Daoy (cell line): Measurements from ENCODE around the gene ACSS2. TPM values are rescaled to one million over a fixed set of nuclear protein-coding genes. Genes with fewer than 3 reads are reported as not detected.
"Not testable (repeated sequence)": the region's sequence is repeated elsewhere in the genome, so short reads cannot be mapped to it uniquely, and the experiment has no call there.

Source experiments
- DNase-seq: peaks from one replicate; pipeline ENCODE4 v3.0.0-alpha.2; 2015; ENCODE audit warnings: low read depth
- total RNA-seq: library from RNA; depleted of rRNA; stranded (reverse); fragments of >200 nt; shearing (Covaris generic); gene quantifications from 2 replicates; pipeline ENCODE4 v1.2.3, GENCODE V29; 2014

Gene ACSS2
- total RNA-seq, 1 experiment from 2014 or later = 11.7 TPM

- DNase-seq = no peak
These were observed 2.8 kb upstream of the ACSS2 start for GRCh38 chr20:34873583-34874093.

DNA sequence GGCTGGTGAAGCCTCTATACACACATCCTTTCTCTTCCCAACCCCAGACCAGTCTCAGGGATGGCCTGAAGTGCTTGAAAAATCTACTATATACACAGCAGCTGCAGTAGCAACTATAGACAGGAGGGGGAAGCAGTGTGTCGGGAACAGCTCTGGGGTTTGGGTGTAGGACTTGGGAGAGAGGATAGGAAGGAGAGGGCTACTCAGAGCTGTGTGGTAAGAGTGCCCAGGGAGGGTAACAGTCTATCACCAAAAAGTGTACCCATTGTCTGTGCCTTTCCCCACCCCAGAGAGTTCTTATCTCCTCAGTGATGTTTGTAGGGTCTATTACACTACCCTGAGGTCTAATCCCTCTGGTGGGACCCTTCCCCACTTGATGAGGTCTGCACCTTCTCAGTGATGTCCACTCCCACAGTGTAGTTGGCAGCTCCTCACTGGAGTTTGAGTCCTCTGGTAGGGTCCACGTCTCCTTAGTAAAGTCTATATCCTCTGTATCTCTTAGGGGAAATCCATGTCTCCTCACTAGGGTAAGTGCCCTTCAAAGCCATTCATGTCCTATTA, 2.2 kb upstream of the ACSS2 start:
- peak; percentile 77 for DNase-seq

DNA sequence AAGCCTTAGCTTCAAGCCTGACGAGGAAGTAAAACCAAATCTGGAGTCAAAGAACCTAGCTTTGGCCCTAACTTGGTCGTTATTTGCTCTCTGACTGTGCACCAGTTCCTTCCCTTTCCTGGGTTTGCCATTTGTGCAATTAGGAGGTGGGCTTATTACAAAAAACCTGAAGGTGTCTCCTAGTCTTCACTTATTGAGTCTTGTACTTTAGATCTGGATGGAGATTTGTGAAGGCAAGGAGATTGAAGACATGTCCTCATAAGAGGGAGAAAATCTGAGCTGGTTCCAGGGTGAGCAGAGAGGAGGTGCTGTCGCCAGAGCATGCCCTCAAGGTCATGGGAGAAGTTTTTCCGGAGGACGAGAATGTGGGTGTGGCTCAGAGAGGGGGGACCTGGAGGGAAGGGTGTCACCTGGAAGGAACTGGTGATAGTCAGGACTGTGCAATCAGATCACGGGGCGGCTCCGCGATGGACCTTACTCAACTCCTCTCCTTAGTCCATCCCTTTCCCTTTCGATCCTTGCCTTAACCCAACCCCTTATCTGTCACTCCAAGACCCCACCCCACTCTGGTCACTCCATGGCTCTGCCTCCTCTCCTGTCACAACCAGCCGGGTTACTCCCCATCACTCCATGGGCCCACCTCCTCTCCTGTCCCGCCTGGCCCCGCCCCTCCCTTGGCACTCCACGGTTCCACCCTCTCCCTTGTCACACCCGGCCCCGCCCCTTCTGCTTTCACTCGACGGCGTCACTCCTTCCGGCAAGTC, 588 bp upstream of the ACSS2 start:
- peak; percentile 98 for DNase-seq

DNA sequence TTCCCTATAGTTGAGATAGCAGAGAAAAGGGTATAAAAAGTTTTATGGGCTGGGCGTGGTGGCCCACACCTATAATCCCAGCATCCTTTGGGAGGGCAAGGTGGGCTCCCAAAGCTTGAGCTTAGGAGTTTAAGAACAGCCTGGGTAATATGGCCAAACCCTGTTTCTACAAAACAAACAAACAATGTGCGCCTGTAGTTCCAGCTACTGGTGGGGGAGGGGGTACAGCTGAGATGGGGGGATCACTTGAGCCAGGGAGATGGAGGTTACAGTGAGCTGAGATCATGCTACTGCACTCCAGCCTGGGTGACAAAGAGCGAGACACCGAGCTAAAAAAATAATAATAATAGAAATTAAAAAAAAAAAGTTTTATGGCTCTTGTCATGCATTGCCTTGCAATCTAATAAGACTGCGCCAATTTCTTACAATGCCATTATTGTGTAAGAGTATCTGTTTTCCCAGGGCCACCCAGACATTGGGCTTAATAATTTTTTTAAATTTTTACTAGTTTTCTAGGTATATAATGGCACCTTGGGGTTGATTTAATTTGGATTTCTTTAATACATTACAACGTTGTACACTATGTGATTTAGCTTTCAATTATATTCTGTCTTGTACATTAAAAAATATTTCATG, 3.9 kb downstream of the ACSS2 start:
- DNase-seq = no peak

GRCh38 chr20:34880971-34881370, 4.6 kb downstream of the ACSS2 start:
- DNase-seq = not testable (repeated sequence)

DNA sequence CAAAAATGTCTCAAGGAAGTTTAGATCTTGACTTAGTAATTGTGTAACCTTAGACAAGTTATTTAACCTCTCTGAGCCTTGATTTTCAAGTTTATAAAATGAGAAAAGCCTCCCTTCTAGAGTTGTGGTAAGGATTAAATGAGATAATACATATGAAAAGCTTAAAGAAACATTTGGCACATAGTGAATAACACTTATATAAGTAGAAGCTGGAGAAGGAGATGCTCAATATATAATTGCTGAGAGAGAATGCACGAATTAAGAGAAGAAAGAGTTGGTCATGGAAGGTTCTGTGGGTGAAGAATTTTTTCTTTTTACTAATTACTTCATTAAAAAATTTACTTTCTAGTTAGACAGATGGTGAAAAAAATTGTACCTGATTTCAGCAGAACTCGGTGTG, 5.3 kb downstream of the ACSS2 start:
- DNase-seq = no peak

GRCh38 chr20:34883087-34883688, 6.8 kb downstream of the ACSS2 start:
- no peak for DNase-seq

DNA sequence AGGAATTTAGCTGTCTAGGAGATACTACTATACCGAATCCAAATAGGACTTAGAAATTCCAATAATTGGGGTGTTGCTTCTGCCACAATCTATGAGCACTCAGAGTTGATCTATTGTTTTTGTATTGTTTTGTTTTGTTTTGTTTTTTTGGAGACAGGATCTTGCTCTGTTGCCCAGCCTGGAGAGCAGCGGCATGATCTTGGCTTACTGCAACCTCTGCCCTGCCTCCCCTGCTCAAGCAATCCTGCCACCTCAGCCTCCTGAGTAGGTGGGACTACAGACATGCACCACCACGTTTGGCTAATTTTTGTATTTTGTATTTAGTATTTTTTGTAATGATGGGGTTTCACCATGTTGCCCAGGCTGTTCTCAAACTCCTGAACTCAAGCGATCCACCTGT, 7.4 kb downstream of the ACSS2 start:
- no peak for DNase-seq

DNA sequence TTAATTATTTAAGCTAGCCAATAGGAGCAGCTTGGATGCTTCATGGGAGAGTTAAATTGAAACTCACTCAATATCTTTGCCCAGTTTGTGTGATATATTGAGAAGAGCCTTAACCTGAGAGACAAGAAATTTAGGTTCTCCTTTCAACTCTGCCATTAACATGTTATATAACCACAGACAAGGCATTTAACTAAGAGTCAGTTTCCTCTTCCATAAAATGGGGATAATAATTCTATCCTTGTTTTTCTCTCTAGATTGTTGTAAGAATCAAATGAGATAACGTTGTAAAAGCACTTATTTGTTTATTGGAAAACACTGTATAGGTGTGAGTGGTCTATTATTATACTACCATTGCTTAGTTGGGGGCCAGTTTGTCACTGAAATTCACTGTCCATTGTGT, 7.8 kb downstream of the ACSS2 start:
- DNase-seq = no peak

- DNase-seq = no peak
These were observed 9.7 kb downstream of the ACSS2 start for GRCh38 chr20:34886122-34886521.

DNA sequence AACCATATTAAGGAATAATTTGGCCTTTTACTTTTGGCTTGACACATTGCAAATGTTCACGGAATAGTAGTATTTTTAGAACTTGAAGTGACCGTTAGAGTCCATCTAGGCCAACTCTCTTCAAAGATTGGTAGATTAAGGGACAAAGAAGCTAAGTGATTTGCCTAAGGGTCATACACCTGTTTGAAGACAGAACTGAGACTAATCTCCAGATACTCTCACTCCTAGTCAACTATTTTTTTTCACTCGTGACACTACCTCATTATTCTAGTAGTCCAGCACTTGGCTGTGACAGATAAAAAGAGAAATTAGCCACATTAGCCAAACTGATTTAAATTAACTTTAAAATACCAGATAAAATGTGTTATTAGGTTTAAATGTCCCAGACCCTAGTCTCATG, 10.6 kb downstream of the ACSS2 start:
- DNase-seq = no peak

- no peak for DNase-seq
These were observed 12.1 kb downstream of the ACSS2 start for GRCh38 chr20:34888468-34888867.

DNA sequence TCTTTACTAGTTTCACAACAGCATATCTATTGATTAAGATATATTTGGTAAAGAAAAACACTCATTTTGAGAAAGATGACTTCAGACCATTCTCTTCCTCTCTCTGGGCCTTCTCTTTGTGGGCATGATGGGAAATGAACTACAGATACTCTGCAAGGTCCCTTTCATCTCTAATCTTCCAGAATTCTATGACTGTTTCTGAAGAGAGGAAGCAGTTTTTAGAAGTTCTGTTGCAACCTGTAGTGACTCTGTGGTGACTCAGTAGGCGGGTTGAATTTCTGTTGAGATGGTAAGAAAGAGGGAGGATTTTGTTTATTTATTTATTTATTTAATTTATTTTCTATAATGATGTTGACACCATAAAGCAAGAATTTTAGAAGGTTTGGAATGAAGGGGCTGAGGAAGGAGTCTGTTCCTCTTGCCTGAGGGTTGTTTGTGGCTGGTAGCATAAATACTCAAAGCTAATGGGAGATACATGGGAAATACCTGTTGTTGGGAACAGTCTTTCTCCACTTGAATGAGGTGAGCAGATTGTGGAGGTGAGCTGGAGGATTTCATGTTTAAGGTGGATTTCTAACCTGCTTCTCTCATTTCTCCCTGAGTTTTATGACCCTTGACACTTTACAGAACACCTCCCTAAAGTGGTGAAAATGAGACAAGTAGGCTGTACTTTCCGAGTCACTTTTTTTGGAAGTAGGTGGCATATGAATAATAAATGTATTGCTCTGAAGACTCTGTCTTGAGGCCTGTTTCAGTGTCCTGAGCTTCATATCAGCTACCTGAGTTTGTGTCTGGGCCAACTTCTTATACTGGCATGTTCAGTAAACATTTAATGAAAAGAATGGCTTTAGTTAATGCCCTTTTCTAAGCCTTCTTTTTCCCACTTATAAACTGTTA, 15.0 kb downstream of the ACSS2 start:
- DNase-seq = peak; percentile 25

- DNase-seq = no peak
These were observed 16.3 kb downstream of the ACSS2 start for GRCh38 chr20:34892671-34893070.

- no peak for DNase-seq
These were observed 18.3 kb downstream of the ACSS2 start for GRCh38 chr20:34894723-34895122.

- no peak for DNase-seq
These were observed 19.1 kb downstream of the ACSS2 start for GRCh38 chr20:34895465-34895864.

GRCh38 chr20:34896086-34896621, 19.7 kb downstream of the ACSS2 start:
- no peak for DNase-seq

GRCh38 chr20:34898129-34898528, 21.7 kb downstream of the ACSS2 start:
- DNase-seq = not testable (repeated sequence)

DNA sequence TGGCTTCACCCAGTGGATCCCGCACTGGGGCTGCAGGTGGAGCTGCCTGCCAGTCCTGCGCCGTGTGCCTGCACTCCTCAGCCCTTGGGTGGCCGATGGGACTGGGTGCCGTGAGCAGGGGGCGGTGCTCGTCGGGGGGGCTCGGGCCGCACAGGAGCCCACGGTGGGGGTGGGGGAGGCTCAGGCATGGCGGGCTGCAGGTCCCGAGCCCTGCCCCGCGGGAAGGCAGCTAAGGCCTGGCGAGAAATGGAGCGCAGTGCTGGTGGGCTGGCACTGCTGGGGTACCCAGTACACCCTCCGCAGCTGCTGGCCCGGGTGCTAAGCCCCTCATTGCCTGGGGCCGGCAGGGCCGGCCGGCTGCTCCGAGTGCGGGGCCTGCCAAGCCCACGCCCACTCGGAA, 22.3 kb downstream of the ACSS2 start:
- not testable (repeated sequence) for DNase-seq

- no peak for DNase-seq
These were observed 27.8 kb downstream of the ACSS2 start for GRCh38 chr20:34904202-34904621.
